Measurements from ENCODE around the gene TMED1. TPM values are rescaled to one million over a fixed set of nuclear protein-coding genes. Genes with fewer than 3 reads are reported as not detected.

The TMED1 gene
- total RNA-seq, 4 donors from 2014 or later = 14.4 to 34.9 (median 26.5) TPM

- DNase-seq (ENCODE audit: low spot score in 2 of 2) = no peak
- intact Hi-C loops (cut with DNase I; ENCODE audit: low total_unique reads) = no loop called here
- 84 to 88% methylated on average over 10 of the region's 10 CpGs for WGBS, 2 donors
- H3K4me3 ChIP-seq (ENCODE audit: low read depth, poor library complexity, severe bottlenecking) = no peak overlapping the region
- no peak for TF ChIP-seq CTCF (IDR thresholded peaks at IDR 0.05)
- TF ChIP-seq POLR2A (IDR thresholded peaks at IDR 0.05) = no peak
Observed at GRCh38 chr19:10866495-10866894, 30.5 kb upstream of the TMED1 start.

- DNase-seq (ENCODE audit: low spot score in 2 of 2) = peak; percentile 82 to 97
- TF ChIP-seq POLR2A (IDR thresholded peaks at IDR 0.05) (no peak), CTCF (IDR thresholded peaks at IDR 0.05) (peak in 1 of 3 donors; percentile 66)
- no peak overlapping the region for H3K4me3 ChIP-seq (ENCODE audit: low read depth, poor library complexity, severe bottlenecking)
- intact Hi-C loops (cut with DNase I; ENCODE audit: low total_unique reads) = loop anchor here (5.0 kb wide), 1 partner anchor 147 kb away; the partner anchor contains the start of gene DNM2
- 12% methylated on average over 6 of the region's 6 CpGs for WGBS, 2 donors
Observed at GRCh38 chr19:10864538-10864899, 28.5 kb upstream of the TMED1 start.

GRCh38 chr19:10863107-10863717, 27.2 kb upstream of the TMED1 start:
- H3K4me3 ChIP-seq (ENCODE audit: low read depth, poor library complexity, severe bottlenecking) = no peak overlapping the region
- intact Hi-C loops (cut with DNase I; ENCODE audit: low total_unique reads) = loop anchor here (5.0 kb wide), 1 partner anchor 146 kb away; the partner anchor contains the start of gene DNM2
- TF ChIP-seq CTCF (IDR thresholded peaks at IDR 0.05) (no peak), POLR2A (IDR thresholded peaks at IDR 0.05) (no peak)
- WGBS, 2 donors = 70 to 72% methylated on average over 18 of the region's 18 CpGs
- no peak for DNase-seq (ENCODE audit: low spot score in 2 of 2)

- H3K4me3 ChIP-seq (ENCODE audit: low read depth, poor library complexity, severe bottlenecking) = no peak overlapping the region
- intact Hi-C loops (cut with DNase I; ENCODE audit: low total_unique reads) = loop anchor here (5.0 kb wide), 1 partner anchor 145 kb away; the partner anchor contains the start of gene DNM2
- no peak for DNase-seq (ENCODE audit: low spot score in 2 of 2)
- WGBS, 2 donors = 85 to 88% methylated on average over 6 of the region's 6 CpGs
- no peak for TF ChIP-seq CTCF (IDR thresholded peaks at IDR 0.05)
- TF ChIP-seq POLR2A (IDR thresholded peaks at IDR 0.05) = no peak
Observed at GRCh38 chr19:10862561-10863106, 26.6 kb upstream of the TMED1 start.

GRCh38 chr19:10861103-10861651, 25.2 kb upstream of the TMED1 start:
- no peak for DNase-seq (ENCODE audit: low spot score in 2 of 2)
- 69 to 71% methylated on average over 7 of the region's 7 CpGs for WGBS, 2 donors
- TF ChIP-seq CTCF (IDR thresholded peaks at IDR 0.05) (no peak), POLR2A (IDR thresholded peaks at IDR 0.05) (no peak)
- intact Hi-C loops (cut with DNase I; ENCODE audit: low total_unique reads) = loop anchor here (5.0 kb wide), 1 partner anchor 144 kb away; the partner anchor contains the start of gene DNM2
- no peak overlapping the region for H3K4me3 ChIP-seq (ENCODE audit: low read depth, poor library complexity, severe bottlenecking)

All from lower leg skin (tissue), 4 donors.